Tibial nerve (tissue), 4 donors: Measurements from ENCODE around the gene NEDD9. TPM values are rescaled to one million over a fixed set of nuclear protein-coding genes. Genes with fewer than 3 reads are reported as not detected.

ENCODE experiments used
- DNase-seq, 2 donors: peaks; one replicate each; pipeline ENCODE4 v3.0.0-alpha.2; 2019; ENCODE audit warnings: low spot score in 2 of 2
- H3K27ac ChIP-seq, 4 donors: fragments of 200-600 bp; sonication (generic) in 3 of 4; one replicate each; pipeline ENCODE4 v1.5.1; 2017 to 2019; ENCODE audit warnings: mild to moderate bottlenecking in 1 of 4
- H3K27me3 ChIP-seq, 2 donors: fragments of 200-600 bp; sonication (generic) in 1 of 2; one replicate each; pipeline versions ENCODE4 v1.5.1 to v1.6.0; 2017 to 2019
- H3K36me3 ChIP-seq, 3 donors: fragments of 200-600 bp; sonication (generic); one replicate each; pipeline ENCODE4 v1.5.1; 2018 to 2019
- H3K4me1 ChIP-seq, 4 donors: fragments of 200-600 bp; sonication (generic) in 3 of 4; one replicate each; pipeline ENCODE4 v1.5.1; 2017 to 2019
- H3K4me3 ChIP-seq, 4 donors: fragments of 200-600 bp; sonication (generic) in 3 of 4; one replicate each; pipeline ENCODE4 v1.5.1; 2017 to 2019; ENCODE audit warnings: mild to moderate bottlenecking in 1 of 4, moderate library complexity in 1 of 4
- H3K9me3 ChIP-seq, 4 donors: fragments of 200-600 bp; sonication (generic) in 3 of 4; one replicate each; pipeline ENCODE4 v1.5.1; 2017 to 2019
- EP300 ChIP-seq, 2 donors: sonication (generic); formaldehyde crosslinking; IDR thresholded peaks; one replicate each; pipeline ENCODE4 v1.6.1; 2017; ENCODE audit warnings: antibody characterized with exemption in 2 of 2, mild to moderate bottlenecking in 1 of 2
- POLR2A ChIP-seq, 2 donors: fragments of 450-650 bp; IDR thresholded peaks; one replicate each; pipeline ENCODE4 v1.6.1; 2017; ENCODE audit warnings: antibody characterized with exemption in 2 of 2, mild to moderate bottlenecking in 2 of 2, moderate library complexity in 2 of 2
- WGBS, 2 donors: methylation state at CpG; one replicate each; pipeline ENCODE4 v1.1.5; 2018; 5-methylcytosine and 5-hydroxymethylcytosine counted together
- total RNA-seq, 4 donors: library from RNA; depleted of rRNA; stranded (reverse); fragments of >200 nt; gene quantifications; one replicate each; pipeline ENCODE4 v1.1.0, GENCODE V29; 2016
- TF ChIP-seq, protein P1 (sequence below), 5 experiments: fragments of 200-600 bp in 3 of 5; fragments of 450-650 bp in 2 of 5; sonication (generic) in 3 of 5; IDR thresholded peaks; one replicate each; pipeline ENCODE4 v1.5.1; 2016 to 2019; ENCODE audit warnings: antibody characterized with exemption in 5 of 5, mild to moderate bottlenecking in 3 of 5, moderate library complexity in 2 of 5

NEDD9 gene
- total RNA-seq, 4 donors from 2014 or later, result 107 to 205 (median 130) TPM

DNA sequence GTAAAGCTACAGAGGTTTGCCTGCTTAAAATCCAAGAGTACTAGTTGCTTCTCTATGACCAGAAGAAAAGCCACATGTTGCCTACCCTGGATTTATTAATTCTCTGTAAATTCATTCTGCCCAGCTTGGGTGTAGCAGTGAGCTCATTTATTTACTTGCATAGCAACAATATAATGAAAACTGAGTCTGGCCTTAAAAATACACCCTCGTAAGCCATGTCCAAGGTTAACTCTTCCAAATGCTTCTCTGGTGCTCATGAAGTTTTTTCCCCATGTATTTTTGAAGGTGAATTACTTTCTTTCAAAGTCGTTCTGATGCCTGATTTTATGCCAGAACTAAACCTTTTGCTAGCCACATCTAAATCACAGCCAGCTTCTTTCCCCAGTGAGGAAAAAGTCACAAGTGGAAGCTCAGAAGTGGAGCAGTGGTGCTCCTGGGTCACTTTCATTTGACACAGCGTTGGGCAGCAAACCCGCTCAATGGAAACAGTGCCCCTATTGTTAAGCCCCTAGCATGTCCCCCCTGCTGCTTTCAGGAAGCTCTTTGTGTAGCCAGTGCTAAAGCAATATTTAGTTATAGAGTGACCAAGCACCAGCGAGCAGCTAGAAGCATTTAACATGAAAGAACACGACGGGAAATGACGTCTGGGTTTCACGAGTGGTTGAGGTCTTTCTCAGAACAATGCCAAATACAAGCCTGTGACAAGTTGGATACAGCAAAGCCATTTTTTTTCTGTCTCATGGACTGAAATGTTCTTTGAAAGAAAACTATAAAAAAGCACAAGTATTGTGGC lies 29.8 kb downstream of the NEDD9 start:
- peak in 1 of 2 donors; percentile 72 for TF ChIP-seq EP300 (IDR thresholded peaks at IDR 0.05)
- no peak for TF ChIP-seq POLR2A (IDR thresholded peaks at IDR 0.05)
- TF ChIP-seq, protein P1, sequence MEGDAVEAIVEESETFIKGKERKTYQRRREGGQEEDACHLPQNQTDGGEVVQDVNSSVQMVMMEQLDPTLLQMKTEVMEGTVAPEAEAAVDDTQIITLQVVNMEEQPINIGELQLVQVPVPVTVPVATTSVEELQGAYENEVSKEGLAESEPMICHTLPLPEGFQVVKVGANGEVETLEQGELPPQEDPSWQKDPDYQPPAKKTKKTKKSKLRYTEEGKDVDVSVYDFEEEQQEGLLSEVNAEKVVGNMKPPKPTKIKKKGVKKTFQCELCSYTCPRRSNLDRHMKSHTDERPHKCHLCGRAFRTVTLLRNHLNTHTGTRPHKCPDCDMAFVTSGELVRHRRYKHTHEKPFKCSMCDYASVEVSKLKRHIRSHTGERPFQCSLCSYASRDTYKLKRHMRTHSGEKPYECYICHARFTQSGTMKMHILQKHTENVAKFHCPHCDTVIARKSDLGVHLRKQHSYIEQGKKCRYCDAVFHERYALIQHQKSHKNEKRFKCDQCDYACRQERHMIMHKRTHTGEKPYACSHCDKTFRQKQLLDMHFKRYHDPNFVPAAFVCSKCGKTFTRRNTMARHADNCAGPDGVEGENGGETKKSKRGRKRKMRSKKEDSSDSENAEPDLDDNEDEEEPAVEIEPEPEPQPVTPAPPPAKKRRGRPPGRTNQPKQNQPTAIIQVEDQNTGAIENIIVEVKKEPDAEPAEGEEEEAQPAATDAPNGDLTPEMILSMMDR (IDR thresholded peaks at IDR 0.05), result no peak
- no peak overlapping the region for H3K4me3 ChIP-seq

DNA sequence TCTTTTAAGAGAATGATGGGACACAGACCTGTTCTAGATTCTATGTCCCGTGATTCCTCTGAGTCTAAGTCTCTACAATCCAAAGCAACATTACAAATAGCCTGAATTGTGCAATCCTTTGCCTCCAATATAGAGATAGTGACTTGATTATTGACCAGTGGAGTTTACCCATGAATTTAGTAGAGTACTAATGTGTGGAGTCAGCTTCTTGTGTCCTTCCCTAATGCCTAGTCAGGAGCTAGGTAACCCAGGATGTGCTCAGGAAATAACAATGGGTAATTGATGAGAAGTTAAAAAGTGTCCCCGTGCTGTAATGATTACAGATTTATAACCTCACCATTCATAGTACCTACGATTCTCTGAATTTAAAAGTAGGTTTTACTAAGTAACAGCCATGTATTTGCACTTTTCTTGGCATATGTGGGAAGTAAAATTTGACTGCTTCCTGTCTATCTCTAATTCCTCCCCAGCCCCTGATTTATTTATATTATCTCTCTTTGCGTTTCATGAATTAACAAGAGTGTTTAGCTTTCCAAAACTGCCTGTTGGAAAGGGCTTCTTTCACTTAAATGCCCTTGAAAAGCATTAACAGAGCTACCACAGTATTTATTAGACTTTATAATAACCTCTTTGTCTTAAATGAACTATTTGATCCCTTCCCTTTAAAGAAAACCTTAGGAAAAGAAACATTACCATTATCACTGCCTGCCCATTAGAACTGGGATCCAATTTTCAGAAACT lies 30.5 kb downstream of the NEDD9 start:
- Histone ChIP-seq H3K36me3 (peaks cover 0 to 7% (median 0%) of the 10 kb centered on the region in 3 donors), H3K27ac (peak overlapping the region; percentile 57 to 90 (median 70)), H3K27me3 (no peaks in the 10 kb centered on the region), H3K4me3 (no peak overlapping the region), H3K9me3 (no peaks in the 10 kb centered on the region), H3K4me1 (peaks cover 0 to 76% (median 42%) of the 10 kb centered on the region in 4 donors)
- no peak for DNase-seq
- 55 to 75% methylated on average over 4 of the region's 4 CpGs for WGBS, 2 donors
- TF ChIP-seq POLR2A (IDR thresholded peaks at IDR 0.05), result no peak
- TF ChIP-seq, protein P1 (IDR thresholded peaks at IDR 0.05), result no peak

More for the DNA sequence above, 29.8 kb downstream of the NEDD9 start:
- H3K36me3 ChIP-seq, result peaks cover 0 to 7% (median 0%) of the 10 kb centered on the region in 3 donors
- H3K27me3 ChIP-seq, result no peaks in the 10 kb centered on the region
- DNase-seq, result no peak
- no peaks in the 10 kb centered on the region for H3K9me3 ChIP-seq
- H3K4me1 ChIP-seq, result peaks cover 4 to 76% (median 46%) of the 10 kb centered on the region in 4 donors
- 38 to 39% methylated on average over 9 of the region's 9 CpGs for WGBS, 2 donors
- peak overlapping the region; percentile 57 to 90 (median 70) for H3K27ac ChIP-seq

DNA sequence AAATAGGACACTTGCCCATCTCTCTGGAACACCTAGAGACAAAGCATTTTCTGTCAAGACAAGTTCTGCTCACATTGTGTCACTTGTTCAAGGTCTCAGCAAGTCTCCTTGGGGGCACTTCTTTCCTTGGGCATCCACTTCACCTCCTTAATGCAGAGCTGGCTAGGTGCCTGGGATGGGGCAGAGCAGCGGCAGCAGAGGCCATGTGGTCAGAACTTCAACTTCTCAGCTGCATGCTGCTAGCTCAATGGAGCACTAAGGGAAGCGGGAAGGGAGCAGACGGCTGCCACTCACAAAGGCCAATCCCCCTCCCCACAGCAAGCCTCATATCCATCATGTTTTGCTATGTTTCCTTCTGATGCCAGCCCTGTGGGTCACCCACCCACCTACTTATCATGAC lies 31.5 kb downstream of the NEDD9 start:
- Histone ChIP-seq H3K9me3 (no peaks in the 10 kb centered on the region), H3K4me3 (no peak overlapping the region), H3K36me3 (peaks cover 0 to 7% (median 0%) of the 10 kb centered on the region in 3 donors), H3K4me1 (peaks cover 0 to 75% (median 40%) of the 10 kb centered on the region in 4 donors), H3K27ac (peak overlapping the region in 2 of 4 donors; percentile 57 to 90), H3K27me3 (no peaks in the 10 kb centered on the region)
- no peak for DNase-seq
- TF ChIP-seq, protein P1 (IDR thresholded peaks at IDR 0.05), result no peak
- TF ChIP-seq EP300 (IDR thresholded peaks at IDR 0.05), result no peak
- TF ChIP-seq POLR2A (IDR thresholded peaks at IDR 0.05), result no peak
- 60 to 63% methylated on average over 3 of the region's 3 CpGs for WGBS, 2 donors

DNA sequence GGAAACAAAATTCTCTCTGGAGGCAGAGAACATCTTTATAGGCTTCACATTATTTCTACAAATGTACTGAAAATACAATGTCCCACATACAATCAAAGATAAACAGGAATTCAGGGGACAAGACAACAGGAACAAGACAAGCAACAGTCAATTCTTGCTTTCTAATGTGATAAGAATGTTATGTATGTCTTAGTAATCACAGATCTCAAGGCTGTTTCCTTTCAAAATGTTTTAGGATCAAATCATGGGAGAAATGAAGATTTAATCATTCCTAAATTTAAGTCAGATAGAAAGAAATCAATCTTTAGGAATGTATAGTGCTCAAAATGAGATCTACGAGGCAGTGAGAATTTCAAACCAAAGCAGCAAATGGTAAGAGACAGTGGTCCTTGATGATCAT lies 32.1 kb downstream of the NEDD9 start:
- DNase-seq, result no peak
- 85 to 92% methylated on average over 1 of the region's 1 CpG for WGBS, 2 donors
- H3K36me3 ChIP-seq, result peaks cover 0 to 7% (median 0%) of the 10 kb centered on the region in 3 donors
- H3K9me3 ChIP-seq, result no peaks in the 10 kb centered on the region
- H3K4me1 ChIP-seq, result peaks cover 0 to 76% (median 43%) of the 10 kb centered on the region in 4 donors
- H3K27ac ChIP-seq, result peak overlapping the region in 2 of 4 donors; percentile 31 to 90
- H3K27me3 ChIP-seq, result no peaks in the 10 kb centered on the region
- TF ChIP-seq POLR2A (IDR thresholded peaks at IDR 0.05) (no peak), EP300 (IDR thresholded peaks at IDR 0.05) (no peak)
- TF ChIP-seq, protein P1 (IDR thresholded peaks at IDR 0.05), result no peak
- no peak overlapping the region for H3K4me3 ChIP-seq
